COLO668 (cell line): ENCODE results near the gene TSPAN31.
A peak's percentile ranks its signal among the peaks of the same experiment; 100 is the strongest.

Experiments
- DNase-seq: peaks from one replicate; lab custom pipeline; 2025; ENCODE audit not compliant: unreplicated experiment; lab: John Stamatoyannopoulos, UW

TSPAN31 gene

GRCh38 chr12:57751788-57752667, 7.2 kb downstream of the TSPAN31 start, which contains the start of gene CDK4:
Gene CDK4, minus strand, starts transcription at chr12:57752310. Its CDS starts 593 bp downstream, at chr12:57751717.
- peak; percentile 97 for DNase-seq

- no peak for DNase-seq
Observed at GRCh38 chr12:57752668-57753000, 7.8 kb downstream of the TSPAN31 start.

GRCh38 chr12:57753756-57754337, 9.0 kb downstream of the TSPAN31 start:
- DNase-seq: no peak

GRCh38 chr12:57754411-57755193, 9.8 kb downstream of the TSPAN31 start, which contains the start of gene MARCHF9:
Gene MARCHF9, plus strand, starts transcription at chr12:57755103. Its CDS starts 426 bp downstream, at chr12:57755529.
- DNase-seq: peak; percentile 76

- no peak for DNase-seq
Observed at GRCh38 chr12:57755194-57755453, 10.3 kb downstream of the TSPAN31 start.

GRCh38 chr12:57755454-57756372, 10.9 kb downstream of the TSPAN31 start:
- peak; percentile 57 for DNase-seq

- peak; percentile 45 for DNase-seq
Observed at GRCh38 chr12:57756406-57757341, 11.8 kb downstream of the TSPAN31 start.

GRCh38 chr12:57757771-57758170, 12.9 kb downstream of the TSPAN31 start:
- DNase-seq: no peak

GRCh38 chr12:57758552-57759359, 13.9 kb downstream of the TSPAN31 start:
- no peak for DNase-seq

- DNase-seq: peak; percentile 30
Observed at GRCh38 chr12:57759360-57759980, 14.6 kb downstream of the TSPAN31 start.

GRCh38 chr12:57760347-57760982, 15.6 kb downstream of the TSPAN31 start:
- no peak for DNase-seq

GRCh38 chr12:57761391-57761998, 16.7 kb downstream of the TSPAN31 start:
- DNase-seq: no peak

GRCh38 chr12:57762463-57762862, 17.6 kb downstream of the TSPAN31 start:
- no peak for DNase-seq

- DNase-seq: no peak
Observed at GRCh38 chr12:57763881-57764661, 19.2 kb downstream of the TSPAN31 start.

- peak; percentile 26 for DNase-seq
Observed at GRCh38 chr12:57764662-57765002, 19.8 kb downstream of the TSPAN31 start.

- DNase-seq: peak; percentile 32
Observed at GRCh38 chr12:57765003-57765697, 20.3 kb downstream of the TSPAN31 start.
